ENCODE data around the gene ZNF440.

DNA sequence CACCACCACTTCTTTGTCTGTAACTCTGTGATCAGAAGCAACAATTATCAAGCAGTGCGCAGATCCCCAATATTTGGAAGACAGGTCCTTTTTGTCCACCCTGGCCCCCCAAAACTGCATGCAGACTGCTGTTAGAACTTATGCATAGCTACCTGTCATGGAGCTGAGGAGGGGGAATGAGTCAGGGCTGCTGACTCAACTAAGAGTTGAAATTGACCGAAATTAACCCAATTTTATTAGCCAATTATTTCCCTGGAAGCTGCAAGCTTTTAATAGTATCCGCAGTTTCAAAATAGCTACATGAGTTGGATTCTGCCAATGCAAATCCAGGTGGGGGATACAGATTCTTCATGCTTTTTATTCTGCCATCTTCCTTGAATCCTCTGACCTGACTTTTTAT is 29.7 kb upstream of the ZNF440 start:
- TF ChIP-seq, protein P1, sequence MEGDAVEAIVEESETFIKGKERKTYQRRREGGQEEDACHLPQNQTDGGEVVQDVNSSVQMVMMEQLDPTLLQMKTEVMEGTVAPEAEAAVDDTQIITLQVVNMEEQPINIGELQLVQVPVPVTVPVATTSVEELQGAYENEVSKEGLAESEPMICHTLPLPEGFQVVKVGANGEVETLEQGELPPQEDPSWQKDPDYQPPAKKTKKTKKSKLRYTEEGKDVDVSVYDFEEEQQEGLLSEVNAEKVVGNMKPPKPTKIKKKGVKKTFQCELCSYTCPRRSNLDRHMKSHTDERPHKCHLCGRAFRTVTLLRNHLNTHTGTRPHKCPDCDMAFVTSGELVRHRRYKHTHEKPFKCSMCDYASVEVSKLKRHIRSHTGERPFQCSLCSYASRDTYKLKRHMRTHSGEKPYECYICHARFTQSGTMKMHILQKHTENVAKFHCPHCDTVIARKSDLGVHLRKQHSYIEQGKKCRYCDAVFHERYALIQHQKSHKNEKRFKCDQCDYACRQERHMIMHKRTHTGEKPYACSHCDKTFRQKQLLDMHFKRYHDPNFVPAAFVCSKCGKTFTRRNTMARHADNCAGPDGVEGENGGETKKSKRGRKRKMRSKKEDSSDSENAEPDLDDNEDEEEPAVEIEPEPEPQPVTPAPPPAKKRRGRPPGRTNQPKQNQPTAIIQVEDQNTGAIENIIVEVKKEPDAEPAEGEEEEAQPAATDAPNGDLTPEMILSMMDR (IDR thresholded peaks at IDR 0.05; ENCODE audit: poor library complexity): no peak
- no peak for TF ChIP-seq EZH2 (IDR thresholded peaks at IDR 0.05; ENCODE audit: borderline replicate concordance)
- TF ChIP-seq EZH2phosphoT487 (IDR thresholded peaks at IDR 0.05; ENCODE audit: low read depth, severe bottlenecking, unreplicated experiment): no peak
